Mucosa of rectum (tissue), 2 donors: ENCODE results near the gene CYP19A1.

Experiments
- H3K27ac ChIP-seq, 2 donors: one replicate each; pipeline ENCODE4 v1.7.0; 2013; ENCODE audit warnings: inconsistent platforms in 2 of 2, low read depth in 2 of 2, low read length in 2 of 2
- H3K27me3 ChIP-seq, 2 donors: one replicate each; pipeline ENCODE4 v1.7.0; 2013; ENCODE audit warnings: low read length in 2 of 2; ENCODE audit not compliant: control insufficient read depth in 2 of 2, insufficient read depth in 2 of 2
- H3K36me3 ChIP-seq, 2 donors: one replicate each; pipeline ENCODE4 v1.7.0; 2013; ENCODE audit warnings: low read length in 2 of 2; ENCODE audit not compliant: control insufficient read depth in 2 of 2, insufficient read depth in 2 of 2
- H3K4me1 ChIP-seq, 2 donors: one replicate each; pipeline ENCODE4 v1.7.0; 2013; ENCODE audit warnings: low read length in 2 of 2, mild to moderate bottlenecking in 1 of 2; ENCODE audit not compliant: control insufficient read depth in 2 of 2, insufficient read depth in 2 of 2
- H3K4me3 ChIP-seq, 2 donors: one replicate each; pipeline ENCODE4 v1.7.0; 2013; ENCODE audit warnings: low read length in 2 of 2
- H3K9ac ChIP-seq, 2 donors: one replicate each; pipeline ENCODE4 v1.7.0; 2013; ENCODE audit warnings: low read length in 2 of 2, low read depth in 1 of 2, mild to moderate bottlenecking in 1 of 2
- H3K9me3 ChIP-seq, 2 donors: one replicate each; pipeline ENCODE4 v1.7.0; 2013; ENCODE audit warnings: low read length in 2 of 2; ENCODE audit not compliant: control insufficient read depth in 2 of 2
- donor health status: healthy.
- donor health status: Normal muscosa, but diverticular disease.

The CYP19A1 gene

DNA sequence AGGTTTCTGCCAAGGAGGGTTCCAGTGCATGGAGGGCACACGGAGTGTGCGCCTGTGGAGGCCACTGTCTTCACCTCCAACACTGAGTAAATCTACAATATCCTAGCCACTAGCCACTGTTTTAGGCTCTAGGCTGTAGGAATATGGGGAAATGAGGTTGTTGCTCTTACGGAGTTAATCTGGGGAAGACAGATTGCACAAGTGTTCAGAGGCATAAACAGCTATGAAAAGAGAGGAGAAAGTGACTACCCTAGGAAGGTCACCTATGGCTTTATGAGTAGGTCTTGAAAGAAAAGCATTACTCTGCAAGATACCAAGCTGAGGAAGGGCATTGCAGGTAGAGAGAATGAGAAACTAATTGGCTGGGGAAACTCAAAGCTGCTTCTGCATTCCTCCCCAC lies 85.7 kb downstream of the CYP19A1 start:
- Histone ChIP-seq H3K4me3 (no peak overlapping the region), H3K9me3 (no peaks in the 10 kb centered on the region), H3K36me3 (no peaks in the 10 kb centered on the region), H3K4me1 (no peaks in the 10 kb centered on the region), H3K27ac (no peak overlapping the region), H3K9ac (no peak overlapping the region), H3K27me3 (no peaks in the 10 kb centered on the region)

DNA sequence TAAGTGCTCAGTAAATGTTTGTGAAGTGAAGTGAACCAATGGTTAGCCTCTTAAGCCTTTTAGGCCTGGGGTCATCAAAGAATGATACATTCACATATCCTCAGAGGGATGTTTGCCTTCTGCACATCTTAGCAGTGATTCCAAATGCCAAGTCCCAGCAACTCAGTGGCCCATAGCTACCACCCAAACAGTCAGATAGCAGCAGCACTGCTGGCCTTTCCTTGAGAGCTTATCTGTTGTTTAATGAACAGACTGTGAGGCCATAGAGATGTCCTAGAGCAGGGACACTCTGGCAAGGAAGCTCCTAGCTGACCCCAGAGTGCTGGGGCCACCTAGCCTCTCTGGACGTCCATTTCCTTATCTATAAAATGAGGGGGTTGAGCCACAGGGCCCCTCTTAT lies 86.8 kb downstream of the CYP19A1 start:
- no peak overlapping the region for H3K4me3 ChIP-seq
- no peaks in the 10 kb centered on the region for H3K27me3 ChIP-seq
- no peak overlapping the region for H3K27ac ChIP-seq
- H3K4me1 ChIP-seq: no peaks in the 10 kb centered on the region
- H3K36me3 ChIP-seq: no peaks in the 10 kb centered on the region
- no peak overlapping the region for H3K9ac ChIP-seq
- H3K9me3 ChIP-seq: no peaks in the 10 kb centered on the region

DNA sequence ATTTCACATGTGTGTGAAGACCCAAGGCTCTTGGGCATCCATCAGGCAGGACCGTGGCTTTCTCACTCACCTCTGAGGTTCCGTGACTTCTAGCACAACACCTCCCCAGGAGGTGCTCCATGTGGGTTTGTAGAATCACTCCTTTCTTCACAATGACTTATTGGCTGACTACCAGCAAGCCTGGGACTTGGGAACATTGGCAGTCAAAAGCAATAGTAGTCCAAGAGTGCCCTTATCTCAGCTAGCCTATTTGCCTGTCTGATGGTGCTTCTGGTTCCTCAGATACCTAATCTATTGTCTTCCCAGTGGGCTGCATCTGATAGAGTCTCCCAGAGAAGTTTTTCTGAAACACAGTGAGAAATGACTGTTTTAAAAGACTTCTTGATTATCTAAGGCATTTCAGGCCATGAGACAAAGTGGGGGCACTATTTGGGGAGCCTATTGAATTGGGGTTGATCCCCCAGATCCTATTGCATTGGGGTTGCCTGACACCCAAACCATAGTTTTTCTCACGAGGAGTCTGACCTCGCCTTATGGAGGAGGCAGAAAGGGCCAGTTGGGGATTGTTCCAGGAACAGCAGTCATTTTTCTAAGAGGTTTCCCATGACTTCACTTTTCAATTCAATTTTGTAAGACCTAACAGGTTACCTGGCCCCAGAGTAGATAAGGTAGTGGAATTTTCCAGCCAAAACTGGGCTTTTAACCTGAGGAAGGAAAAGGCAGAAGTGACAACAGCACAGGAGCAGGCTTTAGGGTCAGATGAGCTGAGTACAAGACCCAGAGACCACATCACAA lies 88.0 kb downstream of the CYP19A1 start:
- H3K36me3 ChIP-seq: no peaks in the 10 kb centered on the region
- H3K27ac ChIP-seq: no peak overlapping the region
- no peaks in the 10 kb centered on the region for H3K9me3 ChIP-seq
- no peaks in the 10 kb centered on the region for H3K4me1 ChIP-seq
- no peak overlapping the region for H3K9ac ChIP-seq
- H3K27me3 ChIP-seq: no peaks in the 10 kb centered on the region
- no peak overlapping the region for H3K4me3 ChIP-seq

DNA sequence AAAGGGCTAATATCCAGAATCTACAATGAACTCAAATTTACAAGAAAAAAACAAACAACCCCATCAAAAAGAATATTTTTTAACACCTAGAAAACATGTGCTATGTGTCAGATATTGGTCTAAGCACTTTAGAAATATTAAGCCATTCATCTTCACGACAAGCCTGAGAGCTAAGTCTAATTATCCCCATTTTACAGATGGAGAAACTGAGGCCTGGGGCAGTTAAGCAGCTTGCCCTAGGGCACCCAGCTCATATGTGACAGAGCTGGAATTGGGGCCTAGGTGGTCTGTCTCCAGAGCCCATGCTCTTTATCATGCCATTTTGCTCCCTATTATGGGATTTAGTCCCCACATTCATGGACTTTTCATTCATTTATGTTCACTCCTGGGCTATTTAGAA lies 92.8 kb downstream of the CYP19A1 start:
- H3K4me1 ChIP-seq: no peaks in the 10 kb centered on the region
- H3K27ac ChIP-seq: no peak overlapping the region
- H3K27me3 ChIP-seq: no peaks in the 10 kb centered on the region
- H3K36me3 ChIP-seq: no peaks in the 10 kb centered on the region
- no peaks in the 10 kb centered on the region for H3K9me3 ChIP-seq
- H3K9ac ChIP-seq: no peak overlapping the region
- no peak overlapping the region for H3K4me3 ChIP-seq

DNA sequence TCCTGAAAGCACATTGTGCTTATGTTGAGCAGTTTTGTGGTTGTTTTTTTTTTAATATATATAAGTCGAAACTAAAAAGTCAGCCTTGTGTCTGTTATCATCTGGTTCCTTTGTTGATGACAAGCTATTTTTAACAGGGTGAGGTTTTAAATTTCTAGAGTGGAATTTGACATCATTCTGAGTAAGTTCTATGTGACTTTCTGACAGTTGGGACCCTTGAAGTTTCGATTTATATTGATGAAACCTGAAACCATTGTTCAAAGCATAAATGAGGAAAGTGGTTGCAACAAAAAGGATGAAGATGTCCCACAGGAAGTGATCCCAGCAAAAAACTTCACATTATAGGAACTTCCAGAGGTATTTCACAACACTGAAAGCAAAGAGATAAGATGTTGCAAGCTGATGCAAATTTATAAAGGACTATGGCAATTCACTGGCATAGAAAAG lies 94.0 kb downstream of the CYP19A1 start:
- Histone ChIP-seq H3K9me3 (no peaks in the 10 kb centered on the region), H3K4me1 (no peaks in the 10 kb centered on the region), H3K36me3 (no peaks in the 10 kb centered on the region), H3K27me3 (peaks cover 0 to 2% of the 10 kb centered on the region in 2 donors), H3K9ac (no peak overlapping the region), H3K27ac (no peak overlapping the region), H3K4me3 (no peak overlapping the region)

DNA sequence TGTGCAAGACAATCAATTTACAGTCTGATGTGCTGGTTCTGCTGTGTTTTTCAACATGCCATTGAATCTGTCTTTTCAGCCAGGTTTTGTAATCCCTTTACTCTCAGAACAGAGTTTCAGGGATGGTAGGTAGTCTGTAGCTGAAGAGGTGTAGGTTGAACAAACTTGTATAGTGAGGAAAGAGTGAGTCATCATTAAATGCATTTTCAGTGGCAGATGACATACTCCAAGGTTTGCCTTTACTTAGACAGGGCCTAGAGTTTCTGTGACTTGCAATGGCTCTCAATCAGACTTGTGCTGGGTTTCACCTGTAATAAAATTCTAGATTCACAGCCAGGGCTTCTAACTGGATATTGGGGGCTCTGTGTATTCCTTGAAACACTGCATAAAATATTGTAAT lies 94.6 kb downstream of the CYP19A1 start:
- Histone ChIP-seq H3K9ac (no peak overlapping the region), H3K27ac (no peak overlapping the region), H3K4me1 (no peaks in the 10 kb centered on the region), H3K27me3 (peaks cover 0 to 2% of the 10 kb centered on the region in 2 donors), H3K9me3 (no peaks in the 10 kb centered on the region), H3K36me3 (no peaks in the 10 kb centered on the region), H3K4me3 (no peak overlapping the region)

DNA sequence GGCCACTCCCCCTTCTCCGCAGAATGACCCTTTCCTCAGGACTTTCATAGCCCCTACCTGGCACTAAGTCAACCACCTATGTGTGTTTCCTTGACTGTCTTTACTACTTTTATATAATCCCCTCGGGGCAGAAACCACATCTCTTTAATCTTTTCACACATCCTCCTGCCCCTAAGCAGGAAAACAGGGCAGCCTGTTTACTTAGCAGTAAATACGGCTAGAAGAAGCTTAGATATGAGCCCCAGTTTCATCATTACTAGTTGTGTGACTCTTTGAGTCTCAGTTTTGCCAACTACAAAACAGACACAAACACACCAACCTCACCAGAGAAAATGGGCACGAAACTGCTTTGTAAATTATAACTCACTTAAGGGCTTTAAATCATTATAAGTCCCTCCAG lies 98.3 kb downstream of the CYP19A1 start:
- H3K4me3 ChIP-seq: no peak overlapping the region
- H3K4me1 ChIP-seq: peaks cover 0 to 2% of the 10 kb centered on the region in 2 donors
- no peaks in the 10 kb centered on the region for H3K36me3 ChIP-seq
- H3K27ac ChIP-seq: no peak overlapping the region
- H3K9ac ChIP-seq: no peak overlapping the region
- H3K9me3 ChIP-seq: no peaks in the 10 kb centered on the region
- peaks cover 0 to 5% of the 10 kb centered on the region in 2 donors for H3K27me3 ChIP-seq

DNA sequence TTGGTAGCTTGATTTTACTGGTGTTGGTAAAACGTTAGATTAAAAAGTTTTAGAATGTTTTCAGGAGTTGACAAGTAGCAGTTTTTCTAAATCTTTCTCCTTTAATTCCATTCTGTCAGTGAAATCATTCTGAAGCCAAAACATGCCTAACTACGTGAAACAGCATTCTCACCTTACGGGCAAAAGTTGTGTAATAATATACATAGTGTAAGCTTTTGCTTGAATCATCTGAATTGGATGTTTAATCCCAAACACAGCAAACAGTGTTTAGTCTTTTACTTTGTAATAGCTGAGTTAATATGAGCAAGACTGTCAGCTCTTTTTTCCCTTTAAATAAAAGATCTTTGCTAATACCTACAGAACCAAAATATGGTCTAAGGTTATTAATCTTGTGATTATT lies 100.6 kb downstream of the CYP19A1 start:
- Histone ChIP-seq H3K27me3 (peaks cover 0 to 5% of the 10 kb centered on the region in 2 donors), H3K4me1 (peaks cover 0 to 2% of the 10 kb centered on the region in 2 donors), H3K9me3 (no peaks in the 10 kb centered on the region), H3K27ac (no peak overlapping the region), H3K9ac (no peak overlapping the region), H3K4me3 (no peak overlapping the region), H3K36me3 (no peaks in the 10 kb centered on the region)

DNA sequence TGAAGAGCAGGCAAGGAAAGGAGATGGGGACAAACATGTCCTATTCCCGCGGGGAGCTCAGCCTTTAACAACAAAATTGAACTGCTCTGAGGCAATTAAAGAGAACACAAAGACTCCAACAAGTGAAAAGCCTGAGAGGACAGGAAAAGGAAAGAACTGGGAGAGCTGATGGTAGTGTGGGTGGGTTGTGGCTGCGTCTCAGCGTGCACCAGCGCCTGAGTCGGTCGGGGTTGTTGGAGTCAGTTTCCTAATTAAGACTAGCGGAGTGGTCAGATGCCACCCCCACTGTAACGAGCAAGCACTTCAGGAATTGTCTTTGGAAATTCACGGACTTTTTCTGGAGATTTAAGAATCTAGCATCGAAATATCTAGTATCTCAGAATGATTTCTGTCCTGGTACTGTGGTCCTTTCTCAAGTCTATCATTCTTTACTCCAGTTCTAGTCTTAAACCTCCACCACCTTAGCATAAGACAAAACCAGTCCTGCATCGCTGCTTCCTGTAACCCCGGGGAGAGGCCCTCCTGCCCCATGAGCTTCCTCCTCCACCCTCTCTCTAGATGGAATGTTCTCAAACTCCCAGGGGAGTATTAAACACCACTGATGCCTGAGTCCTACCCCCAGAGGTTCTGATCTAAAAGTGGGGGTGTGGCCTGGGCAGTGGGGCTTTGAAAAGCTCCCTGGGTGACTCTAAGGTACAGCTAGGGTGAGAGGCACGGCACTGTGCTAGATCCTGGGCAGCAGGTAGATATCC lies 104.0 kb downstream of the CYP19A1 start:
- peaks cover 0 to 3% of the 10 kb centered on the region in 2 donors for H3K27me3 ChIP-seq
- peaks cover 0 to 2% of the 10 kb centered on the region in 2 donors for H3K4me1 ChIP-seq
- no peaks in the 10 kb centered on the region for H3K36me3 ChIP-seq
- no peak overlapping the region for H3K4me3 ChIP-seq
- H3K9ac ChIP-seq: no peak overlapping the region
- no peaks in the 10 kb centered on the region for H3K9me3 ChIP-seq
- H3K27ac ChIP-seq: no peak overlapping the region

DNA sequence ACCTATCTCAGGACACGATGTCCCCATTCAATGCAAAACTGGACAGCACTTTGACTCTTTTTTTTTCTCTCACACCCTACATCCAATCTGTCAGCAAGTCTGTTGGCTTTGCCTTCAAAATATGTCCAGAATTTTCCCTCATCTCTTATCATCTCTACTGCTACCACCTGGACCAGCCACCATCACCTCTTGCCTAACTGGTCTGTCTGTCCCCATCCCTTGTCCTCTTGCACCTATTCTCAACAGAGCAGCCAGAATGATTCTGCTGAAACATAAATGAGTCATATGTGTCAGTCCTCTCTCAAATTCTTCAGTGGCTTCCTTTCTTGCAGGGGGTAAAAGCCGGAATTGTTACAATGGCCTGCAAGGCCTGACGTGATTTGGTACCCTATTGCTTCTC lies 105.8 kb downstream of the CYP19A1 start:
- no peak overlapping the region for H3K9ac ChIP-seq
- H3K9me3 ChIP-seq: no peaks in the 10 kb centered on the region
- peaks cover 0 to 2% of the 10 kb centered on the region in 2 donors for H3K4me1 ChIP-seq
- peaks cover 0 to 2% of the 10 kb centered on the region in 2 donors for H3K27me3 ChIP-seq
- H3K27ac ChIP-seq: no peak overlapping the region
- H3K36me3 ChIP-seq: no peaks in the 10 kb centered on the region
- no peak overlapping the region for H3K4me3 ChIP-seq
